Transverse colon (tissue), 4 donors: ENCODE measurements around the gene PRDM1.

ENCODE experiments used
- POLR2A ChIP-seq: fragments of 450-650 bp; IDR thresholded peaks from one replicate; pipeline ENCODE4 v1.6.1; 2016; ENCODE audit warnings: antibody characterized with exemption, mild to moderate bottlenecking, moderate library complexity
- POLR2AphosphoS5 ChIP-seq, 3 donors: sonication (generic); formaldehyde crosslinking; IDR thresholded peaks; one replicate each; pipeline ENCODE4 v1.6.1; 2016; ENCODE audit warnings: antibody characterized with exemption in 3 of 3
- TF ChIP-seq, protein P1 (sequence below), 5 experiments: fragments of 200-600 bp in 3 of 5; fragments of 450-650 bp in 2 of 5; sonication (generic) in 3 of 5; IDR thresholded peaks; 1 replicate in 2 of 5; 2 replicates in 3 of 5; pipeline ENCODE4 v1.5.1; 2016 to 2017; ENCODE audit warnings: antibody characterized with exemption in 5 of 5, inconsistent platforms in 3 of 5, mild to moderate bottlenecking in 2 of 5, moderate library complexity in 1 of 5

DNA sequence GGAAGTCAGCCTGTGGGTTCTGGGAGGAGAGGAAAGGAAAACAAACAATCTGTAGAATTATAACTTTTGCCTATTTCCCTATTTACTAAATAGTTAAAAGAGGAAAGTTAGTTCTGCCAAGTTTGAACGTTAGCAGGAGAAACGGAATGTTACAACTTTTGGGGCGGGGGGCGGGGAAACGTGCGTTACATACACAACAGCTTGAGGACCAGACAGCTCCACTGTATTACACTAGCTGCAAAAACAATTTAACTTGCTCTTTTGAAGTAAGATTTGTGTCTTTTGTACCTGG, 498 bp upstream of the PRDM1 start:
- TF ChIP-seq POLR2AphosphoS5 (IDR thresholded peaks at IDR 0.05) (no peak), POLR2A (no peak)
- TF ChIP-seq, protein P1, sequence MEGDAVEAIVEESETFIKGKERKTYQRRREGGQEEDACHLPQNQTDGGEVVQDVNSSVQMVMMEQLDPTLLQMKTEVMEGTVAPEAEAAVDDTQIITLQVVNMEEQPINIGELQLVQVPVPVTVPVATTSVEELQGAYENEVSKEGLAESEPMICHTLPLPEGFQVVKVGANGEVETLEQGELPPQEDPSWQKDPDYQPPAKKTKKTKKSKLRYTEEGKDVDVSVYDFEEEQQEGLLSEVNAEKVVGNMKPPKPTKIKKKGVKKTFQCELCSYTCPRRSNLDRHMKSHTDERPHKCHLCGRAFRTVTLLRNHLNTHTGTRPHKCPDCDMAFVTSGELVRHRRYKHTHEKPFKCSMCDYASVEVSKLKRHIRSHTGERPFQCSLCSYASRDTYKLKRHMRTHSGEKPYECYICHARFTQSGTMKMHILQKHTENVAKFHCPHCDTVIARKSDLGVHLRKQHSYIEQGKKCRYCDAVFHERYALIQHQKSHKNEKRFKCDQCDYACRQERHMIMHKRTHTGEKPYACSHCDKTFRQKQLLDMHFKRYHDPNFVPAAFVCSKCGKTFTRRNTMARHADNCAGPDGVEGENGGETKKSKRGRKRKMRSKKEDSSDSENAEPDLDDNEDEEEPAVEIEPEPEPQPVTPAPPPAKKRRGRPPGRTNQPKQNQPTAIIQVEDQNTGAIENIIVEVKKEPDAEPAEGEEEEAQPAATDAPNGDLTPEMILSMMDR (IDR thresholded peaks at IDR 0.05): no peak
